K562 (cell line): ENCODE data around the gene S100P. TPM values are rescaled to one million over a fixed set of nuclear protein-coding genes. Genes with fewer than 3 reads are reported as not detected.
A peak's percentile ranks its signal among the peaks of the same experiment; 100 is the strongest.

ENCODE experiments used
- EGR1 ChIP-seq: fragments of 450-650 bp; conservative IDR thresholded peaks from 2 replicates; pipeline ENCODE4 v1.6.1; 2017; ENCODE audit warnings: mild to moderate bottlenecking
- HDAC2 ChIP-seq: fragments of 450-650 bp; IDR thresholded peaks from 2 replicates; pipeline ENCODE4 v1.6.1; 2016; ENCODE audit warnings: mild to moderate bottlenecking
- NCOA1 ChIP-seq: fragments of 450-650 bp; IDR thresholded peaks from 2 replicates; pipeline ENCODE4 v1.6.1; 2016; ENCODE audit warnings: low read depth
- NFATC3 ChIP-seq: fragments of 450-650 bp; IDR thresholded peaks from 2 replicates; pipeline ENCODE4 v1.6.1; 2017; ENCODE audit warnings: mild to moderate bottlenecking
- NR4A1 ChIP-seq, 2 experiments: fragments of 250-450 bp in 1 of 2; fragments of 450-650 bp in 1 of 2; sonication (Bioruptor Pico) in 1 of 2; IDR thresholded peaks; 2 replicates each; pipeline versions ENCODE4 v1.4.0 to v1.6.1; 2016 to 2020; ENCODE audit warnings: mild to moderate bottlenecking in 2 of 2, missing compliant biosample characterization in 1 of 2, missing genetic modification characterization in 1 of 2, moderate library complexity in 1 of 2
- PCBP1 ChIP-seq: fragments of 200-400 bp; formaldehyde crosslinking; IDR thresholded peaks from 2 replicates; pipeline ENCODE4 v1.6.1; 2018; ENCODE audit warnings: mild to moderate bottlenecking, low read depth, low read length; ENCODE audit not compliant: poor library complexity, severe bottlenecking
- PRPF4 ChIP-seq: fragments of 200-400 bp; formaldehyde crosslinking; IDR thresholded peaks from one replicate; pipeline ENCODE4 v1.6.1; 2017; ENCODE audit warnings: low read length, low read depth, mild to moderate bottlenecking; ENCODE audit not compliant: insufficient read depth, poor library complexity, severe bottlenecking
- RBM34 ChIP-seq: fragments of 200-400 bp; formaldehyde crosslinking; IDR thresholded peaks from 2 replicates; pipeline ENCODE4 v1.6.1; 2018; ENCODE audit warnings: low read length, borderline replicate concordance; ENCODE audit not compliant: insufficient read depth
- SREBF2 ChIP-seq: sonication (generic); formaldehyde crosslinking; IDR thresholded peaks from 2 replicates; pipeline ENCODE4 v1.4.0; 2020; ENCODE audit warnings: mild to moderate bottlenecking, missing genetic modification reagents
- ZNF197 ChIP-seq: fragments of 200-800 bp; sonication (Bioruptor generic); IDR thresholded peaks from 2 replicates; pipeline ENCODE4 v1.6.1; 2016; ENCODE audit warnings: low read depth, missing genetic modification characterization, missing compliant biosample characterization
- ZNF444 ChIP-seq: fragments of 250-450 bp; sonication (Bioruptor Pico); IDR thresholded peaks from 2 replicates; pipeline ENCODE4 v1.4.0; 2020; ENCODE audit warnings: mild to moderate bottlenecking, moderate library complexity
- ZSCAN29 ChIP-seq: fragments of 450-650 bp; IDR thresholded peaks from 2 replicates; pipeline ENCODE4 v1.6.1; 2017
- polyA plus RNA-seq, 8 experiments: library from polyadenylated mRNA; depleted of rRNA in 4 of 8; stranded (reverse) in 5 of 8; unstranded in 3 of 8; fragments of >200 nt; fragmentation: Nextera tagmentation in 2 of 8; fragmentation: Illumina TruSeq in 1 of 8; extraction: Ambion mirVana in 2 of 8; extraction: Trizol in 1 of 8; gene quantifications; 2 replicates each; pipeline versions ENCODE4 v1.2.1 to v1.2.3, GENCODE V29; 2011 to 2014; ENCODE audit warnings: inconsistent platforms in 1 of 8, missing spikeins in 1 of 8
- total RNA-seq, 7 experiments: library from RNA; depleted of rRNA in 6 of 7; stranded (reverse); fragments of >200 nt in 6 of 7; fragmentation: Illumina TruSeq in 2 of 7; extraction: Trizol in 2 of 7; gene quantifications; 2 replicates each; pipeline versions ENCODE4 v1.2.1 to v1.2.3, GENCODE V29; 2011 to 2021; ENCODE audit warnings: low replicate concordance in 1 of 7
- TF ChIP-seq, protein P1 (sequence below): fragments of 150-350 bp; conservative IDR thresholded peaks from 2 replicates; pipeline ENCODE4 v1.6.1; 2014; ENCODE audit warnings: low read length
- TF ChIP-seq, protein P2 (sequence below), 2 experiments: fragments of 200-800 bp in 1 of 2; sonication (Bioruptor generic) in 1 of 2; sonication (generic) in 1 of 2; formaldehyde crosslinking in 1 of 2; IDR thresholded peaks in 1 of 2; conservative IDR thresholded peaks in 1 of 2; 2 replicates each; pipeline versions ENCODE4 v1.5.0 to v1.6.1; 2016 to 2020; ENCODE audit warnings: missing compliant biosample characterization in 1 of 2, missing genetic modification characterization in 1 of 2, missing genetic modification reagents in 1 of 2
- TF ChIP-seq, protein P3 (sequence below): fragments of 250-450 bp; sonication (Bioruptor Pico); IDR thresholded peaks from 2 replicates; pipeline ENCODE4 v1.9.0; 2021; ENCODE audit warnings: mild to moderate bottlenecking
- TF ChIP-seq, protein P4 (sequence below): IDR thresholded peaks from 2 replicates; pipeline ENCODE4 v1.6.1; 2014; ENCODE audit warnings: antibody characterized with exemption
- TF ChIP-seq, protein P5 (sequence below), 3 experiments: fragments of 200-800 bp in 1 of 3; sonication (Bioruptor generic) in 1 of 3; sonication (generic) in 1 of 3; formaldehyde crosslinking in 1 of 3; IDR thresholded peaks; 2 replicates each; pipeline versions ENCODE4 v1.6.1 to v1.8.0; 2016 to 2022; ENCODE audit warnings: mild to moderate bottlenecking in 2 of 3, missing compliant biosample characterization in 2 of 3, missing genetic modification characterization in 2 of 3, missing genetic modification reagents in 1 of 3

S100P gene
- total and polyA plus RNA-seq, 9 of the 15 experiments (the other 6 are each of a cell fraction or from before 2014, with no cell fraction given), result 4.1 to 23.8 (median 7.5) TPM

DNA sequence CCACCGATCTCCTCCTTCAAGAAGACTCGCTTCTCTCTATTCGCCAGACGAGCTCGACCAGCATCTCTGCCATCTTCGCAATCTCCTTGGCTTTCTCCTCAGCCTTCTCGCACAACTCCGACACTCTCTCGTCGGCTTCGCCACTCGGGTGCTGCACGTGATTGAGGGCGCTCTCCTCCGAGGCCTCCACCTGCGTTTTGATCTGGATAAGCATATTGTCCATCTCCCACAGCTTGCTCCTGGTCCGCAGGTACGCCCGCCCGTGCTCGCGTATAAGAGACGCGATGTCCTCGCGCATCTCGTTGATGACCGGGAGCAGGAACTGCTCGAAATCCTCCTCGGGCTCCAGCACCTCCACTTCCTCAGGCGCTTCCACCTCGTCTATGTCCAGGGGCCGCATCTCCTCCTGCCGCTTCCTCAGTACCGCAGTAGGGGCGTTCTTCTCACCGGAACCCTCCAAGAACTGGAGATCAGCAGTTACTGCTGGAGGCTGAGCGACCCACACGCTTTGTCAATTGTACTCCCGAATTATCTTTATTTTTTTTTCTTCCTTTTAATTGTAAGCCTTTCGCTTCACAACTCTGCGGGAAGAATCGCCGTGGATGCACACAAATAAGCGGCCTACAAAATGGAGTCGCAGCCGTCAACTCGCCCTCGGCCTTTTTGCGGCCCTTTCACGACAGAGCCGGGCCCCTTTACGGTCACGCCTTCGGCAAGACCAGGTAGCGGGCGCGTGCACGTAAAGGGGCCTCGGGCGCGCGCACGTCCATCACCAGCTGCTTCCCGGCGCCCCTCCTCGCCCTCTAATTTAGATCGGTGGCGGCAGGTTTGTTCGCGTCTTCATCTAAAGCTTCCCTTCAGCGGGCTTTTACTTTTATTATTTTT lies 15.8 kb downstream of the S100P start, which contains the start of gene MRFAP1L1 (continued):
- no peak for TF ChIP-seq NFATC3
- no peak for TF ChIP-seq NCOA1
- no peak for TF ChIP-seq SREBF2 (CRISPR knock-in tag)
- TF ChIP-seq, protein P1, sequence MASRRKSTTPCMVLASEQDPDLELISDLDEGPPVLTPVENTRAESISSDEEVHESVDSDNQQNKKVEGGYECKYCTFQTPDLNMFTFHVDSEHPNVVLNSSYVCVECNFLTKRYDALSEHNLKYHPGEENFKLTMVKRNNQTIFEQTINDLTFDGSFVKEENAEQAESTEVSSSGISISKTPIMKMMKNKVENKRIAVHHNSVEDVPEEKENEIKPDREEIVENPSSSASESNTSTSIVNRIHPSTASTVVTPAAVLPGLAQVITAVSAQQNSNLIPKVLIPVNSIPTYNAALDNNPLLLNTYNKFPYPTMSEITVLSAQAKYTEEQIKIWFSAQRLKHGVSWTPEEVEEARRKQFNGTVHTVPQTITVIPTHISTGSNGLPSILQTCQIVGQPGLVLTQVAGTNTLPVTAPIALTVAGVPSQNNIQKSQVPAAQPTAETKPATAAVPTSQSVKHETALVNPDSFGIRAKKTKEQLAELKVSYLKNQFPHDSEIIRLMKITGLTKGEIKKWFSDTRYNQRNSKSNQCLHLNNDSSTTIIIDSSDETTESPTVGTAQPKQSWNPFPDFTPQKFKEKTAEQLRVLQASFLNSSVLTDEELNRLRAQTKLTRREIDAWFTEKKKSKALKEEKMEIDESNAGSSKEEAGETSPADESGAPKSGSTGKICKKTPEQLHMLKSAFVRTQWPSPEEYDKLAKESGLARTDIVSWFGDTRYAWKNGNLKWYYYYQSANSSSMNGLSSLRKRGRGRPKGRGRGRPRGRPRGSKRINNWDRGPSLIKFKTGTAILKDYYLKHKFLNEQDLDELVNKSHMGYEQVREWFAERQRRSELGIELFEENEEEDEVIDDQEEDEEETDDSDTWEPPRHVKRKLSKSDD, result no peak
- no peak for TF ChIP-seq PRPF4
- TF ChIP-seq HDAC2, result no peak
- TF ChIP-seq, protein P2, sequence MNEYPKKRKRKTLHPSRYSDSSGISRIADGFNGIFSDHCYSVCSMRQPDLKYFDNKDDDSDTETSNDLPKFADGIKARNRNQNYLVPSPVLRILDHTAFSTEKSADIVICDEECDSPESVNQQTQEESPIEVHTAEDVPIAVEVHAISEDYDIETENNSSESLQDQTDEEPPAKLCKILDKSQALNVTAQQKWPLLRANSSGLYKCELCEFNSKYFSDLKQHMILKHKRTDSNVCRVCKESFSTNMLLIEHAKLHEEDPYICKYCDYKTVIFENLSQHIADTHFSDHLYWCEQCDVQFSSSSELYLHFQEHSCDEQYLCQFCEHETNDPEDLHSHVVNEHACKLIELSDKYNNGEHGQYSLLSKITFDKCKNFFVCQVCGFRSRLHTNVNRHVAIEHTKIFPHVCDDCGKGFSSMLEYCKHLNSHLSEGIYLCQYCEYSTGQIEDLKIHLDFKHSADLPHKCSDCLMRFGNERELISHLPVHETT (CRISPR knock-in tag; conservative IDR thresholded peaks at IDR 0.05 in 1 of 2, IDR thresholded peaks at IDR 0.05 in 1 of 2), result peak in 1 of 2 experiments; percentile 45; a peak in 1 of 4 replicates
- TF ChIP-seq, protein P3, sequence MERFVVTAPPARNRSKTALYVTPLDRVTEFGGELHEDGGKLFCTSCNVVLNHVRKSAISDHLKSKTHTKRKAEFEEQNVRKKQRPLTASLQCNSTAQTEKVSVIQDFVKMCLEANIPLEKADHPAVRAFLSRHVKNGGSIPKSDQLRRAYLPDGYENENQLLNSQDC, result no peak
- TF ChIP-seq, protein P4, sequence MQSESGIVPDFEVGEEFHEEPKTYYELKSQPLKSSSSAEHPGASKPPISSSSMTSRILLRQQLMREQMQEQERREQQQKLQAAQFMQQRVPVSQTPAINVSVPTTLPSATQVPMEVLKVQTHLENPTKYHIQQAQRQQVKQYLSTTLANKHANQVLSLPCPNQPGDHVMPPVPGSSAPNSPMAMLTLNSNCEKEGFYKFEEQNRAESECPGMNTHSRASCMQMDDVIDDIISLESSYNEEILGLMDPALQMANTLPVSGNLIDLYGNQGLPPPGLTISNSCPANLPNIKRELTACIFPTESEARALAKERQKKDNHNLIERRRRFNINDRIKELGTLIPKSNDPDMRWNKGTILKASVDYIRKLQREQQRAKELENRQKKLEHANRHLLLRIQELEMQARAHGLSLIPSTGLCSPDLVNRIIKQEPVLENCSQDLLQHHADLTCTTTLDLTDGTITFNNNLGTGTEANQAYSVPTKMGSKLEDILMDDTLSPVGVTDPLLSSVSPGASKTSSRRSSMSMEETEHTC, result no peak
- TF ChIP-seq PCBP1, result no peak
- no peak for TF ChIP-seq NR4A1 (CRISPR knock-in tag; IDR thresholded peaks at IDR 0.05)
- TF ChIP-seq NR4A1 (tag; IDR thresholded peaks at IDR 0.05), result peak; percentile 62; the same call in 1 of the 2 replicates
- TF ChIP-seq ZNF197 (CRISPR knock-in tag), result no peak
- TF ChIP-seq, protein P5, sequence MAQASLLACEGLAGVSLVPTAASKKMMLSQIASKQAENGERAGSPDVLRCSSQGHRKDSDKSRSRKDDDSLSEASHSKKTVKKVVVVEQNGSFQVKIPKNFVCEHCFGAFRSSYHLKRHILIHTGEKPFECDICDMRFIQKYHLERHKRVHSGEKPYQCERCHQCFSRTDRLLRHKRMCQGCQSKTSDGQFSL (CRISPR knock-in tag; IDR thresholded peaks at IDR 0.05), result no peak
- TF ChIP-seq, protein P5 (tag; IDR thresholded peaks at IDR 0.05), result no peak
- no peak for TF ChIP-seq RBM34
- TF ChIP-seq ZSCAN29, result no peak
- TF ChIP-seq ZNF444 (CRISPR knock-in tag), result no peak
- peak; percentile 54 for TF ChIP-seq EGR1
